ENCODE results near the gene LRPAP1.

The LRPAP1 gene

DNA sequence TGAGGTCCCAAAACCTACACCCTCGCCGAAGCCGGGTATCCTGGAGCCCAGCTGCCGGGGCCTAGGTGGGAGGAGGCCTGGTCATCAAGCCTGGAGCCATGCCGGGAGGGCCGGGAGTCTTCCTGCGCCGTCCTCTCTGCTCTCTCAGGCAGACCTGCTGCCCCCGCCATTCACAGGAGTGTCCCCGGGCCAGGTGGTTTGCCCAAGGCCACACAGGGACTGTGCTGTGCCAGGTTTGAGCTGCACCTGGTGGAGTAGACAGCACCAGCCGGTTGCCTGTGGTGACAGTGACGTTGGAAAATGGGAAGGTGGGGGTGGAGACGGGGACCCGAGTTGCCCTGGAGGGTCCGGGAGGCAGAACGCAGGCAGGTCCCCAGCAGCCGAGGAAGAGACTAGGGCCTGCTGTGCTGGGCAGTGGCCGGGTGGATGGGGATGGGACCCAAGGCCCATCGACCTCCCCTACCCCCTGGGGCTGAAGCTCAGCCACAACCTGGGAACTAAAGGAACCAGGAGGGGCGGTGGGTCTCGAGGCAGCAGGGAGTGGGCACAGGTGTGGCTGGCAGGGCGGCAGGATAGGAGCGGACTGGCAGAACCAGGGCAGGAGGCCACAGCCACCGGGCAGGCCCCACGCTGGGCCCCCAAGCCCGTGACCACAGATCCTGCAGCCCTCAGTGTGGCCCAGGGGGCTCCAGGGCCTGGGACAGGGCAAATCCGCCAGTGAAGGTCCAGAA, 59.6 kb downstream of the LRPAP1 start:
- H3K9ac ChIP-seq (ENCODE audit: low read length): no peak overlapping the region
- H3K27me3 ChIP-seq (replicated peaks; ENCODE audit: control insufficient read depth, insufficient read depth, low read length): peaks cover 35% of the 10 kb centered on the region
- no peaks in the 10 kb centered on the region for H3K4me1 ChIP-seq (ENCODE audit: control insufficient read depth, insufficient read depth, low read length)
- no peak for DNase-seq (ENCODE audit: low read depth)
- H3K4me3 ChIP-seq (ENCODE audit: low read length): no peak overlapping the region
- no peaks in the 10 kb centered on the region for H3K9me3 ChIP-seq (ENCODE audit: control insufficient read depth, low read length)
- H3K36me3 ChIP-seq (ENCODE audit: control insufficient read depth, insufficient read depth, low read length, severe bottlenecking): no peaks in the 10 kb centered on the region

DNA sequence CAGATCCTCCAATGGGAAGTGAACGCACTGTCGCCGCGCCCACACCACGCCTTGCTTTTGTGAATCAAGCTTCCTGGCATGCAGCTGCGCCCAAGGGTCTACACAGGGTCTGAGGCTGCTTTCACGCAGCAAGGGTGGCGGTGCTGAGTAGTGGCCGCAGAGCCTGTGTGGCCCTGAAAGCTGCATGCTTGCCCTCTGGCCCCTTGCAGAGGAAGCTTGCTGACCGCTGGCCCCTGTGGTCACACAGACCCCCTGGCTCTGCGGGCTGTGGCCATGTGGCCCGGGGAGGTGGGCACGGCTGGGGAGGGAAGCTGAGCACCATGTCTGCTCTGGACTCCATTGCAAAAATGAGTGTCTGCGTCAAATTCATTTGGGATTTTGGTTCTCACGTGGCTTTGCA, 60.3 kb downstream of the LRPAP1 start:
- Histone ChIP-seq H3K27me3 (replicated peaks; ENCODE audit: control insufficient read depth, insufficient read depth, low read length) (peaks cover 35% of the 10 kb centered on the region), H3K4me1 (ENCODE audit: control insufficient read depth, insufficient read depth, low read length) (no peaks in the 10 kb centered on the region), H3K9me3 (ENCODE audit: control insufficient read depth, low read length) (no peaks in the 10 kb centered on the region), H3K9ac (ENCODE audit: low read length) (no peak overlapping the region), H3K4me3 (ENCODE audit: low read length) (no peak overlapping the region), H3K36me3 (ENCODE audit: control insufficient read depth, insufficient read depth, low read length, severe bottlenecking) (no peaks in the 10 kb centered on the region)
- no peak for DNase-seq (ENCODE audit: low read depth)

DNA sequence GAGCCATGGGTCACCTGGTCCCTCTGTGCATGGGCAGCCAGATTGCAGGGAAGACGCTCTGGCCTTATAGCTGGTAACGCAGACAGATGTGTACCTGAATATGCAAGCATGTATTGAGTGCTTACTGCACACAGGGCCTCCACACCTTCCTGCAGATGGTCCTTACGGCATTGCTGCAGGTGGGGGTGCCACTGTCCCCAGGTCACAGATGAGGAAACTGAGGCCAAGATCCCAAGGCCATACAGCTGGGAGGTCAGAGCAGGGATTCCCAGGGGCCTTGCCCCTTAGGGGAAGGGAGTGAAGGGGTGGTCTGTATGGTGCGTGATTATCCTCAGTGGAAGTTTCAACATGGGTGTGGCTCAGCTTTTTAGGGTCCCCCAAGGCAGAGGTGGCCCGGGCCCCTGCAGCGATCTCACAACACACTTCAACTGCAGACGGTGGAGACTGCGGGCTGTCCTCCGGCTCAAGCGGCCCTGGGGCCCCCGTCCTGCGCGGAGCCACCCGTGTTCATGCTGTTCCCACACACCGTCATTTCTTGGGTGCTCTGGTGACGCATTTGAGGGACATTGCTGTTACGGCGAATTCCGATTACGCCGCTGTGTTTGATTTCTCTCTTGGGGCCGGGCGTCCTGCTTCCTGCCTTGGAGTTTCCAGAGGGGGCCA, 61.0 kb downstream of the LRPAP1 start:
- no peaks in the 10 kb centered on the region for H3K4me1 ChIP-seq (ENCODE audit: control insufficient read depth, insufficient read depth, low read length)
- no peak overlapping the region for H3K4me3 ChIP-seq (ENCODE audit: low read length)
- DNase-seq (ENCODE audit: low read depth): no peak
- H3K27me3 ChIP-seq (replicated peaks; ENCODE audit: control insufficient read depth, insufficient read depth, low read length): peaks cover 35% of the 10 kb centered on the region
- H3K36me3 ChIP-seq (ENCODE audit: control insufficient read depth, insufficient read depth, low read length, severe bottlenecking): no peaks in the 10 kb centered on the region
- H3K9ac ChIP-seq (ENCODE audit: low read length): no peak overlapping the region
- no peaks in the 10 kb centered on the region for H3K9me3 ChIP-seq (ENCODE audit: control insufficient read depth, low read length)

DNA sequence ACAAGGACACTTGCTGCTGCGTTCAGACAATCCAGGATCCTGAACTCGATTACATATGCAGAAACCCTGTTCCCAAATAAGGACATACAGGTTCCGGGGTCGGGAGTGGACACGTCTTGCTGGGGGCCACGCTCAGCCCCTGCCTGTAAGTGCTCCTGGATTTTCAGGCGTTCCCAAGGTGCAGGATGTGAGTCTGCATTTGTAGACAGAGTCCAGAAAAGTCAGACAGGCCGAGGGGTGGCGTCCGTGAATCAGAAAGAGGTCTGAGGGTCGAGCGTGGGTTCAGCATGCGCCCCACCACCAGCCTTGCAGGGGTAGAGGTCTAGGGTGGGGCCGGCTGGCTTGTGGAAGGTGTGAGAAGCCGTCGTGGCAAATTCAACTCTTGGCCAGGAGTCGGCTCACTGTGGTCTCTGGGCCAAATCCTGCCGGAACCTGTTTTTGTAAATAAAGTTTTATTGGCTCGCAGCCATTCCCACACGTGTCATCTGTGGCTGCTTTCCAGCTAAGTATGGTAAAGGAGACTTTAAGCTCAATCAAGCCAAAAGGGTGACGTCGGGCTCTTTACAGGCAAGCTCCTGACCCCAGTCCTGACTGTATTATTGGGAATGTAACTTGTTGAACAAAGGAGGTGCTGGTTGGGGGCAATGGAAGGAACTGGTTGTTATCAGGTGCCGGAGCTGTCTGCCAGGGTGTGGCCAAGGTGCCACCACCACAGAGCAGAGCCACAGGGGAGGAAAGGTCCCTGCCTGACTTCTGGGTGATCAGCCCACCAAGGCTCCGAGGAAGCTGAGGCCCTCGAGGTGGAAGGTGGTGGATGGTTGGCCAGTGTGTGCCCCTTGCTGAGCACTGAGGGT, 61.8 kb downstream of the LRPAP1 start:
- DNase-seq (ENCODE audit: low read depth): no peak
- Histone ChIP-seq H3K4me1 (ENCODE audit: control insufficient read depth, insufficient read depth, low read length) (no peaks in the 10 kb centered on the region), H3K36me3 (ENCODE audit: control insufficient read depth, insufficient read depth, low read length, severe bottlenecking) (no peaks in the 10 kb centered on the region), H3K4me3 (ENCODE audit: low read length) (no peak overlapping the region), H3K27me3 (replicated peaks; ENCODE audit: control insufficient read depth, insufficient read depth, low read length) (peaks cover 38% of the 10 kb centered on the region), H3K9ac (ENCODE audit: low read length) (no peak overlapping the region), H3K9me3 (ENCODE audit: control insufficient read depth, low read length) (no peaks in the 10 kb centered on the region)

DNA sequence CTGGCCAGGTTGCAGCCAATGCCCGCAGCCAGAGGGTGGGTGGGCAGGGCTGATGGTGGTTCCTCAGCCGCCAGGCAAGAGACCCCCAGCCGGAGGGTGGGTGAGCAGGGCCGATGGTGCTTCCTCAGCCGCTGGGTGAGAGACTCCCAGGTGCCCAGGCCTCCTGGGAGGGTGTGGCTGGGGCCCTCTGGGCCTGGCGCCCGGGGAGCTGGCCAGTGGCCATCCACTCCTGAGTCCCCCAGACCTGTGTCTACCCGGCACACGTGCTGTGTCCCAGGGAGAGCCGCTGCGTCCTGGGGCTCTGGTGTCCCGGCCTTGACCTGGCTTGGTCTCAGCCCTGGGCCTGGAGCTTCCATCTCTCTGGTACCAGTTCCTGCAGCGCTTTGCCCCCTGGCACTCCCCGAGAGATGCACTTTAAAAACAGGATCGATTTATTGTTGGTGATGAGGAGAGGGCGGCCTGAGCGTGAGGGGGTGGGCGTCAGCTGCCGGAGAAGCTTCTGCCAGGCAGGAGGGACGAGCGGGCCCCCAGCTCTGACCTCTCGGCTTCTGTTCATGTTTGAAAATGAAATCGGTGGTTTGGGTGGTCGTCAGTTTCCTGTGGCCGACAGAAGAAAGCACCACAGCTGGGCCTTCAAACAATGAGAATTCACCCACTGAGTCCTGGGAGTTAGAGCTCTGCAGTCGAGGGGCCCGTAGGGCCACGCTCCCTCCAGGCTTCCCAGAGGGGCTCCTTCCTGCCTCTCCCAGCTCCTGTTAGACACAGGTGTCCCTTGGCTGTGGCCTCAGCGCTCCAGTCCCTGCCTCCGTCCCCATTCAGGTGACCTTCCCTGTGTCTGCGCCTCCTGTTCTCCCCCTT, 62.6 kb downstream of the LRPAP1 start:
- no peak for DNase-seq (ENCODE audit: low read depth)
- H3K9ac ChIP-seq (ENCODE audit: low read length): no peak overlapping the region
- H3K4me1 ChIP-seq (ENCODE audit: control insufficient read depth, insufficient read depth, low read length): no peaks in the 10 kb centered on the region
- H3K9me3 ChIP-seq (ENCODE audit: control insufficient read depth, low read length): no peaks in the 10 kb centered on the region
- no peak overlapping the region for H3K4me3 ChIP-seq (ENCODE audit: low read length)
- H3K36me3 ChIP-seq (ENCODE audit: control insufficient read depth, insufficient read depth, low read length, severe bottlenecking): no peaks in the 10 kb centered on the region
- peaks cover 41% of the 10 kb centered on the region for H3K27me3 ChIP-seq (replicated peaks; ENCODE audit: control insufficient read depth, insufficient read depth, low read length)

DNA sequence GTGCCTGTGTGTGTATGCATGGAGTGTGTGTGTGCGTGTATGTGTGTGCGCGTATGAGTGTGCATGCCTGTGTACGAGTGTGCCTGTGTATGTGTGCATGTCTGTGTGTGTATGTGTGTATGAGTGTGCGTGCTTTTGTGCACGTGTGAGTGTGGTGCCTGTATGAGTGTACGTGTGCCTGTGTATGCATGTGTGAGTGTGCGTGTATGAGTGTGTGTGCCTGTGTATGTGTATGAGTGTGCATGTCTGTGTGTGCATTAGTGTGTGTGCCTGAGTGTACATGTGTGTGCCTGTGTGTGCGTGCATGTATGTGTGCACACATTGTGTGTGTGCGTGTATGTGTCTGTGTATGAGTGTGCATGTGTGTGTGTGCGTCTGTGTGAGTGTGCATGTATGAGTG, 63.4 kb downstream of the LRPAP1 start:
- no peak for DNase-seq (ENCODE audit: low read depth)
- H3K27me3 ChIP-seq (replicated peaks; ENCODE audit: control insufficient read depth, insufficient read depth, low read length): peaks cover 38% of the 10 kb centered on the region
- no peaks in the 10 kb centered on the region for H3K36me3 ChIP-seq (ENCODE audit: control insufficient read depth, insufficient read depth, low read length, severe bottlenecking)
- no peak overlapping the region for H3K4me3 ChIP-seq (ENCODE audit: low read length)
- H3K9me3 ChIP-seq (ENCODE audit: control insufficient read depth, low read length): no peaks in the 10 kb centered on the region
- no peaks in the 10 kb centered on the region for H3K4me1 ChIP-seq (ENCODE audit: control insufficient read depth, insufficient read depth, low read length)
- H3K9ac ChIP-seq (ENCODE audit: low read length): no peak overlapping the region

DNA sequence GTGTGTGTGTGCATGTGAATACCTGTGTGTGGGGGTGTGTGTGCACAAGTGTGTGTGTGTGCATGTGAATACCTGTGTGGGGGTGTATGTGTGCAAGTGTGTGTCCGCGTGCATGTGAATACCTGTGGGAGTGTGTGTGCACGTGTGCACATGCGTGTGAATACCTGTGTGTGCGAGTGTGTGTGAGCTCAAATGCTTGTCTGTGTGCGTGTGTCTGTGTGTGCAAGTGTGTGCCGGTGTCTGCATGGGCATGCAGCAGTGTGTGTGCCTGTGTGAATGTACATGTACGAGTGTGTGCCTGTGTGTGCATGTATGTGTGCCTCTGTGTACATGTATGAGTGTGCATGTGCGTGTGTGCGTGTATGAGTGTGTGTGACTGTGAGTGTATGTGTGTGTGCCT, 64.1 kb downstream of the LRPAP1 start:
- H3K9ac ChIP-seq (ENCODE audit: low read length): no peak overlapping the region
- H3K4me3 ChIP-seq (ENCODE audit: low read length): no peak overlapping the region
- peaks cover 38% of the 10 kb centered on the region for H3K27me3 ChIP-seq (replicated peaks; ENCODE audit: control insufficient read depth, insufficient read depth, low read length)
- H3K9me3 ChIP-seq (ENCODE audit: control insufficient read depth, low read length): no peaks in the 10 kb centered on the region
- H3K36me3 ChIP-seq (ENCODE audit: control insufficient read depth, insufficient read depth, low read length, severe bottlenecking): no peaks in the 10 kb centered on the region
- H3K4me1 ChIP-seq (ENCODE audit: control insufficient read depth, insufficient read depth, low read length): no peaks in the 10 kb centered on the region
- DNase-seq (ENCODE audit: low read depth): no peak

DNA sequence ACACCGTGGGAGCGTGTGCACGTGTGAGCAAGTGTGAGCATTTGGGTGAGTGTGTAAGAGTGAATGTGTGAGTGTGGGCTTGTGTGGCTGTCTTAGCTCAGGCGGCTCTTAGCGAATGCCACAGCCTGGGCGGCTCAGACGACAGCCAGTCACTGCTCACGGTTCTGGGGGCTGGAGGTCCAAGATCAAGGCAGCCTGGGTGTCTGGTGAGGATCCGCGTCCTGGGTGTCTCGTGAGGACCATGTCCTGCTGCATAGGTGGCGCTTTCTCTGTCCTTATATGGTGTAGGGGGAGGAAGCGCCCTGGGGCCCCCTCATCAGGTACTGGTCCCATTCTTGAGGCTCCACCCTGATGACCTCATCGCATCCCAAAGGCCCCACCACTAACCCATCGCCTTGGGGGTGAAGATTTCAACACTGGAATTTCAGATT, 64.6 kb downstream of the LRPAP1 start:
- Histone ChIP-seq H3K4me3 (ENCODE audit: low read length) (no peak overlapping the region), H3K4me1 (ENCODE audit: control insufficient read depth, insufficient read depth, low read length) (no peaks in the 10 kb centered on the region), H3K9me3 (ENCODE audit: control insufficient read depth, low read length) (no peaks in the 10 kb centered on the region), H3K36me3 (ENCODE audit: control insufficient read depth, insufficient read depth, low read length, severe bottlenecking) (no peaks in the 10 kb centered on the region), H3K27me3 (replicated peaks; ENCODE audit: control insufficient read depth, insufficient read depth, low read length) (peaks cover 39% of the 10 kb centered on the region), H3K9ac (ENCODE audit: low read length) (no peak overlapping the region)
- no peak for DNase-seq (ENCODE audit: low read depth)

DNA sequence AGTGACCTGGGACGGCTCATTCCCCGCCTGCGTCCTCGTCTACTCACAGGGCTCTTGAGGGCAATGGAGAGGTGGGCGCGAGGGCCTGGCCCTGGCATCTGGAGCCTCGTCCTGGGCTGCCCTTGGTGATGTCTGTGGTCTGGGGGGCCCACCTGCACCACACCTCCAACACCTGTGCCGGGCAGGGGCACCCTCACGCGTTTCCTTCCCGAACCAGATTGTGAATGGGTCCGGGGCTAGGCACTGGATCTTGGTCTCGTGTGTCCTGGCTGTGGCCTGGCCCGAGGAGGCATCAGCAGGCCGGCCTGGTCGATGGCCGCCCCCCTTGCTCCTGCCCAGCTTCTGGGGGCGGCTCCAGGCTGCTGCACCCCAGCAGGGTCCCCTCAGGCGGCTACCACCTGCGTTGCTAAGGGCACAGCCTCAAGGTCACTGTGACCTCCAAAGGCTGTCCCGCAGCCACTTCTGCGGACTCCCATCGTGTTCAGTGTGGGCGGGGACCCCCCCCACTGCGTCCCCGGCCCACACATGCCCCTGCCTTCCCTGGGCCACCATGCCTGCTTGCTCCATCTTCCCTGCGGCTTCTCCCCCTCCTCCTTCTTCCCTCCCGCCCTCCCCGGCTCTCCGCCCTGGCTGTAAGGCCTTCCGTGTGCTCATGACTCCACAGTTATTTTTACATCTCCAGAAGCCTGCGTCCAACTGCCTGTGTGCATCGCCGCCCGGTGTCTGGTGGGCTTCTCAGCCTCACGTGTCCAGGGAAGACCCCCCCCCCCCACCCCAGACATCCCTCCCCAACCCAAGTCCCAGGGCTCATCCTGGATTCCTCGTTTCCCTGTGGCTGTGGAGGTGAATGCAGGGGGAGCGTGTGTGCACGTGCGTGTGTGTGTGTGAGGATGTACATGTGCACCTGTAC, 65.3 kb downstream of the LRPAP1 start:
- H3K9ac ChIP-seq (ENCODE audit: low read length): no peak overlapping the region
- no peaks in the 10 kb centered on the region for H3K36me3 ChIP-seq (ENCODE audit: control insufficient read depth, insufficient read depth, low read length, severe bottlenecking)
- DNase-seq (ENCODE audit: low read depth): no peak
- H3K9me3 ChIP-seq (ENCODE audit: control insufficient read depth, low read length): no peaks in the 10 kb centered on the region
- H3K4me3 ChIP-seq (ENCODE audit: low read length): no peak overlapping the region
- H3K27me3 ChIP-seq (replicated peaks; ENCODE audit: control insufficient read depth, insufficient read depth, low read length): peaks cover 41% of the 10 kb centered on the region
- H3K4me1 ChIP-seq (ENCODE audit: control insufficient read depth, insufficient read depth, low read length): no peaks in the 10 kb centered on the region
